ENCODE data around the gene PRKN.

The PRKN gene

GRCh38 chr6:161417717-161418462, 1309.7 kb downstream of the PRKN start:
- no peak for DNase-seq

DNA sequence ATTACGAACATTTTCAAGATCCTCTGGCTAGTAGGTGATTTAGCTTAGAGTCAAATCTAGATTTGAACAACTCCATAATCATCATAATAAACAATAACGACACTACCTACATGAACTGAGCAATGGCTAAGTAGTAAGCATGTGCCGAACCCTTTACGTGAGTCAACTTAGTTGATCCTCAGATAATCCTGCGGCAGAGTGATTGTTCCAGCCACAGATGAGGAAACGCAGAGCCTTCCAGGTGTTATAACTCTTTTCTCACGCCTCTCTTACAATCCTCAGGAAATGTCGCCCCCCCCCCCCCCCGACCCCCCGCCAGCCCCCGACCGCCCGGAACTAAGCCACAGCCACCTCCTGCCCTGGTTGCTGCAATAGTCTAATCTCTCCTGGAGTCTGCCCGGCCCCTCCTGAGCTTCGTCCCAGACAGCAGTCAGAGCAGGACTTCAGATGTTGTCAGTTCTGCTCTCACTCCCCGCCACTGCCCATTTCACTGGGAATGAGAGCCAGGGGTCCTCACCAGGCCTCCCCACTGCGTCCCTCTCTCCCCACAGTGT, 1312.2 kb downstream of the PRKN start:
- no peak for DNase-seq

DNA sequence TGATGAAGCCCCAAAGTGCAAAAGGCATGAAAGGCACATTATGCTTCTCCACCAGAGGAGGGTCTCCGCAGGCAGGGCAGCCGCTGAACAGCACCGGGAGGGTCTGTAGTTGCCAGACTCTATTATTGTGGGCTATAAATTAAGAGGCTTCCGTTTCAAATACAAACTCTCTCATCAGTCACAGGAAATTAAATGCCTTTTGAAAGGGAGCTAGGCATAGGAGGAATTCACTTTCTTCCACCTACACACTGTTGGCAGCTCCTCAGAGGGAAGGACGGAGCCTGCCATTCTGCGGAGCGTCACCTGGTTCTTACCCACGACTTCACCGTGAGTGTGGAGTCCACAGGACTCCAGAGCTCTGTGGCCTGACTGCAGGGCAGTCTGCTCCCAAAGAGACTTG, 1312.9 kb downstream of the PRKN start:
- no peak for DNase-seq

DNA sequence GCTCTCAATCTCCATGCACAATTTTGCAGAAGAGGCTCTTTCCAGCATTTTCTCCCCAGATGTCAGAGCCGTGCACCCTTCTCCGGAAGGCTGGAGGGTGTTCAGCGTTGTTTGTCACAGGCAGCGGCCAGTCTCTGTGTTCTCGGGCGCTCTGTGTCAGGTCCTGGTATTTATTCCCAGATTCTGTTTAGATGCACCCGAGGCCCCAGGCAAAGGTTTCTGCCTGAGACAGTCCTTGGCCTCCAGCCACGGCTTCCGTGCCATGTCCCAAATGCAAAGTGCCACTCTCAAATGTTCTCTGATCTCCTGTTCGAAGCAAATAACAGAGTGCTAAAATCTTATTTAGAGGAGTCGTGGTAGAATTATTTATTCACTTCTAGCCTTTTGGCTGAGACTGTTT, 1313.4 kb downstream of the PRKN start:
- DNase-seq = no peak

GRCh38 chr6:161413355-161413771, 1314.2 kb downstream of the PRKN start:
- no peak for DNase-seq

DNA sequence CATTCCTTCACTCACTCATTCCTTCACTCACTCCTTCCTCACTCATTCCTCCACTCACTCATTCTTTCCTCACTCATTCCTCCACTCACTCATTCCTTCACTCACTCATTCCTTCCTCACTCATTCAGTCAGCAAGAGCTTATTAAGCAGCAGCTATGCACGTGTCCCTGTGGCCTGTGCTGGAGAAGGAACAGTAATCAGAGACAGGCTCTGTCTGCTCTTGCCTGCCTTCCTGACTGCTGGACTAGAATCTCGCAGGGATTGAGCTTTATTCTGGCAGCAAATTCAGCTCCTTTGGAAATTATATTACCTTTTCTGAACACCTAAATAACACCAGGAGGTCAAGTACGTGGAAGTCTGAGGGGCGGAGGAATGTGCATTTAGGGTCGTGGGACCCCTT, 1314.8 kb downstream of the PRKN start:
- DNase-seq = no peak

DNA sequence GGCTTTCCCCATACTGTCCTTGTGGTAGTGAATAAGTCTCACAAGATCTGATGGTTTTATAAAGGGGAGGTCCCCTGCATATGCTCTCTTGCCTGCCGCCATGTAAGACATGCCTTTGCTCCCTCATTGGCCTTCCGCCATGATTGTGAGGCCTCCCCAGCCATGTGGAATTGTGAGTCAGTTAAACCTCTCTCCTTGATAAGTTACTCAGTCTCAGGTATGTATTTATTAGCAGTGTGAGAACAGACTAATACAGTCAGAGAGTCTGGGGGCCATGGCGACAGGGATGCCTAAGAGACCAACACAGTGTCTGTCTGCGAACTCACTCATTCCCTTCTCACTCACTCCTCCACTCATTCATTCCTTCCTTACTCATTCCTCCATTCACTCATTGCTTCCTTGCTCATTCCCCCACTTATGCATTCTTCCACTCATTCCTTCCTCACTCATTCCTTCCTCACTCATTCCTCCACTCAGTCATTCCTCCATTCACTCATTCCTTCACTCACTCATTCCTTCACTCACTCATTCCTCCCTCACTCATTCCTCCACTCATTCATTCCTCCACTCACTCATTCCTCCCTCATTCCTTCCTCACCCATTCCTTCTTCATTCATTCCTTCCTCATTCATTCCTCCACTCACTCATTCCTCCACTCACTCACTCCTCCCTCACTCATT, 1316.2 kb downstream of the PRKN start:
- DNase-seq = no peak

DNA sequence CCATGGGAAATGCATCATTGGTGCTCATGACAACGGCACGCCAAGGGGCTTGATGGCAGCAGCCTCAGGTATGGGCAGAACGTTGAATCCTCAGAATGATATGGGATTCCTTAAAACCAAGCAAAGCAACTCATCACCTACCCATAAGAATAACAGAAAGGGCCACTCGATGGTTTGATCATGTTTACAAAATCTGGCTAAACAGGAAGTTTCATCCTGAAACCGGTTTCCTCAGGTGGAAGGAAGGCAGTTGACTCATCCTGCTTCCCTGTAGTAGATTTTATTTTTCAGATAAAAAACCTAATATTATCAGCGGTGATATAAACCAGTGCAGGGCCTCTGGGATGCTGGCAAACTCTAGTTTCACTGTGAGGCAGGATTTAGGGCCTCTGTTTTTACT, 1316.8 kb downstream of the PRKN start:
- no peak for DNase-seq

DNA sequence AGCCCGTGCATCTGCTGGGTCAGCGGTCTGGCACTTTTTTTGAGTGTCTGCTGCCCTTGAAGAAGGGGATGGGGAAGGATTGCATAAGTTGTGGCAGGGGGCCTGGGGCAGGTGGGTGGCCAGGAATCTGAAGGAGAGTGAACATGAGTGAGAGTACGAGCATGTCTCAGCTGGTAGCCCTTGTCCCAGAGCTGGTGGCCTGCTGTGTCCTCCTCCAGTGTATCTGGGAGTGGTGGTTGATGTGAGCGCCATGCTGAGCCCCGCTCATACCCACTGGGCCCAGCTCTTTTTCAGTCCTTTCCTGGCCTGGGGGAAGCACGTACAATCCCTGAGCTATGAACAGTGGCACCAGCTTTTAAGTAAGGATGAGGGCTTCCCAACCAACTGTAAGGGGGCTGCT, 1317.5 kb downstream of the PRKN start:
- DNase-seq = no peak

DNA sequence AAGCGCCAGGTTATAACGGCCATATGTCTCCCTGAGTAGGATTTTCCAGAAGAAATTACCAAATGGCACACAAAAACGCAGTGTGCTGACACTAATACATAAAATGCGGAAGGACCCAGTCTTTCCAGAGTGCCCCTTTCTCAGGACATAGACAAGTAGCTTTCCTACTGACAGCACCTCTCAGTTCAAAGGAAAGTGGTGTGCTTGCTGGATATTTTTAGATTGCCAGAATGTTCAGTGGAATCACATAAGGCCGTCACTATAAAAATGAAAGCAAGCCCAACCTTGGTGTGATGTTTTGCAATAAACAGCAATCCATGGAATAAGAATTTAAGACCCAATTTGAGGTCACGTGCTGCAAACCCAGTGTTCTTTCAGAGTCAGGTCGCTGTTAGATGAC, 1318.2 kb downstream of the PRKN start:
- no peak for DNase-seq

GRCh38 chr6:161408041-161408440, 1319.5 kb downstream of the PRKN start:
- no peak for DNase-seq

DNA sequence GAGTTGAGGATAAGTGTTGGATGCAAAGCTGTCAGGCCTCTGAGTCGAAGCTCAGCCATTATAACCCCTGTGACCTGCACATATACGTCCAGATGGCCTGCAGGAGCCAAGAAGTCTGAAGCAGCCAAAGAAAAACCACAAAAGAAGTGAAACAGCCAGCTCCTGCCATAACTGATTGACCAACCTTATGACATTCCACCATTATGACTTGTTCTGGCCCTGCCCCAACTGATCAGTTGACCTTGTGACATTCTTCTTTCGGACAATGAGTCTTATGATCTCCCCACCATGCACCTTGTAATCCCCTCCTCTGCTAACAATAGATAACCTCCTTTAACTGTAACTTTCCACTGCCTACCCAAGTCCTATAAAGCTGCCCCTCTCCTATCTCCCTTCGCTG, 1320.0 kb downstream of the PRKN start:
- no peak for DNase-seq

- no peak for DNase-seq
Measured at GRCh38 chr6:161407115-161407514, 1320.5 kb downstream of the PRKN start.

GRCh38 chr6:161406646-161407045, 1320.9 kb downstream of the PRKN start:
- DNase-seq = no peak

DNA sequence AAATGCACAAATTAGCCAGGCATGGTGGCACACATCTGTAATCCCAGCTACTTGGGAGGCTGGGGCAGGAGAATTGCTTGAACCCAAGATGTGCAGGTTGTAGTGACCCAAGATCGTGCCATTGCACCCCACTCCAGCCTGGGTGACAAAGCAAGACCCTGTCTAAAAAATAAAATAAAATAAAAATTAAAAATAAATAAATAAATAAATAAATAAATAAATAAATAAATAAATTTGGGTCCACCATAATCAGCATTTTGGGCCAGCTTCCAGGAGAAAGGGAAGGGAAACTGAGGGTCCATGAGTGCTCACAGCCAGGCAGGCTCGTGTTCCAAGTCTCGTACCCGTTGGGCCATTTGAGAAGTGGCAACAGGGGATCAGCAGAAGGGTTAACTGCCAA, 1322.1 kb downstream of the PRKN start:
- DNase-seq = no peak

- DNase-seq = no peak
Measured at GRCh38 chr6:161403717-161404116, 1323.8 kb downstream of the PRKN start.

- DNase-seq = no peak
Measured at GRCh38 chr6:161401587-161402309, 1325.8 kb downstream of the PRKN start.

- no peak for DNase-seq
Measured at GRCh38 chr6:161400671-161401070, 1326.9 kb downstream of the PRKN start.

- no peak for DNase-seq
Measured at GRCh38 chr6:161396539-161396938, 1331.0 kb downstream of the PRKN start.

GRCh38 chr6:161395716-161396231, 1331.8 kb downstream of the PRKN start:
- DNase-seq = no peak

- DNase-seq = no peak
Measured at GRCh38 chr6:161394437-161394836, 1333.1 kb downstream of the PRKN start.

GRCh38 chr6:161393839-161394364, 1333.7 kb downstream of the PRKN start:
- DNase-seq = peak; percentile 61

DNA sequence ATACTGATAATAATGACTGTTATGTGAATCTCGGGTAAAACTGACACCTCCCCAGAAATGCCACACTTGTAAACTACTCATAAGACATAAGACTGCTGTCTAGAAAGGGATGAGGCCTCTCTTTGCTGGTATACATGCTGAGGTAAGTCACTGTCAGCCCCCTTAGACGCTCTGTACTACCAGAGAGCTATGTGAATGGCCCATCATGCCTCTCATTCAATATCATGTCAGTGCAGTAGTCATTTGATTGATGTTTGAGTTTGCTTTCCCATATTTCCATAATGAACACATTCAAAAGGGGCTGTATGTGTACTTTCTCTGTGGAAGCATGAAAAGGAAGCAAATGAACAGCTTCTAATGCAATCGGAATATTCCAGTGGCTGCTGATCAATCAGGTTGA, 1334.3 kb downstream of the PRKN start:
- DNase-seq = no peak
